K562 (cell line): Measurements from ENCODE around the gene HSPH1. TPM values are rescaled to one million over a fixed set of nuclear protein-coding genes. Genes with fewer than 3 reads are reported as not detected.

Source experiments
- ATAC-seq: fragments of 200-7000 bp; cut with Tn5 transposase; 3 replicates; pipeline ENCODE4 v1.9.1; 2020; ENCODE audit warnings: moderate library complexity
- BruUV-seq: library from RNA; stranded (reverse); fragments of 400-500 nt; replicated peaks from 2 replicates; lab custom pipeline; 2021; lab: Mats Ljungman, UMichigan
- CTCF ChIA-PET: fragments of 300-600 bp; formaldehyde crosslinking; extraction: SDS; loops from one replicate; lab custom pipeline; 2021; ENCODE audit warnings: low intra/inter-chr PET ratio; lab: Yijun Ruan, JAX
- POLR2A ChIA-PET: fragments of 300-600, 350-650 bp; sonication (Branson Sonifier 250); formaldehyde crosslinking; extraction: SDS; loops from one replicate; lab custom pipeline; 2021; ENCODE audit warnings: antibody characterized with exemption, inconsistent platforms; lab: Yijun Ruan, JAX
- DNase-seq, 4 experiments: peaks; one replicate each; pipeline versions ENCODE4 v3.0.0 to v3.0.0-alpha.2; 2011 to 2018; ENCODE audit warnings: low spot score in 3 of 4, mixed read lengths in 3 of 4; ENCODE audit errors: extremely low read depth in 1 of 4
- FAIRE-seq: peaks from 2 replicates; lab custom pipeline; 2011; peaks lifted over from hg19 to GRCh38; lab: Jason Lieb, UNC
- H2AFZ ChIP-seq: 2 replicates; pipeline ENCODE4 v1.6.0; 2011; ENCODE audit warnings: low read depth, low read length, control low read depth, inconsistent platforms
- H3K27ac ChIP-seq: fragments of 200-600 bp; 3 replicates; pipeline ENCODE4 v1.8.0; 2011; ENCODE audit warnings: low read depth, mild to moderate bottlenecking, control low read depth, inconsistent platforms, low read length, moderate library complexity, mixed read lengths; ENCODE audit errors: extremely low read depth
- H3K27me3 ChIP-seq, 2 experiments: fragments of 300-600 bp in 1 of 2; 2 replicates in 1 of 2; 3 replicates in 1 of 2; pipeline versions ENCODE4 v1.6.0 to v1.8.0; 2011; ENCODE audit warnings: inconsistent platforms in 2 of 2, low read length in 2 of 2, mild to moderate bottlenecking in 1 of 2, mixed read lengths in 1 of 2, moderate library complexity in 1 of 2; ENCODE audit not compliant: control insufficient read depth in 2 of 2, insufficient read depth in 2 of 2
- H3K36me3 ChIP-seq: fragments of 300-600 bp; 3 replicates; pipeline ENCODE4 v1.8.0; 2011; ENCODE audit warnings: mild to moderate bottlenecking, low read length, inconsistent platforms; ENCODE audit not compliant: control insufficient read depth, insufficient read depth
- H3K4me1 ChIP-seq, 2 experiments: fragments of 200-600 bp in 1 of 2; replicated peaks in 1 of 2; 2 replicates in 1 of 2; 3 replicates in 1 of 2; pipeline versions ENCODE4 v1.5.1 to v1.8.0; 2011; ENCODE audit warnings: inconsistent platforms in 2 of 2, low read length in 2 of 2, mild to moderate bottlenecking in 1 of 2, mixed read lengths in 1 of 2, moderate library complexity in 1 of 2; ENCODE audit not compliant: control insufficient read depth in 2 of 2, insufficient read depth in 2 of 2
- H3K4me2 ChIP-seq: 2 replicates; pipeline ENCODE4 v1.6.1; 2011; ENCODE audit warnings: low read length, control low read depth, inconsistent platforms, mixed read lengths; ENCODE audit not compliant: insufficient read depth
- H3K4me3 ChIP-seq: fragments of 200-600 bp; sonication (generic), shearing (Covaris generic); 2 replicates; pipeline ENCODE4 v1.5.1; 2016; ENCODE audit warnings: control low read depth, inconsistent platforms
- H3K79me2 ChIP-seq: fragments of 200-600 bp; 3 replicates; pipeline ENCODE4 v1.8.0; 2011; ENCODE audit warnings: low read length, inconsistent platforms; ENCODE audit not compliant: control insufficient read depth, insufficient read depth
- H3K9ac ChIP-seq, 2 experiments: 2 replicates each; pipeline versions ENCODE4 v1.6.0 to v1.6.1; 2011; ENCODE audit warnings: low read depth in 2 of 2, low read length in 2 of 2, control low read depth in 1 of 2, inconsistent platforms in 1 of 2, mild to moderate bottlenecking in 1 of 2, mixed read lengths in 1 of 2; ENCODE audit not compliant: insufficient read depth in 1 of 2
- H3K9me1 ChIP-seq: one replicate; pipeline ENCODE4 v1.6.0; 2011; ENCODE audit warnings: inconsistent platforms, mild to moderate bottlenecking, low read length, moderate library complexity; ENCODE audit not compliant: control insufficient read depth, insufficient read depth
- H3K9me3 ChIP-seq: replicated peaks from 2 replicates; pipeline ENCODE4 v1.5.1; 2011; ENCODE audit warnings: low read depth, low read length, inconsistent platforms; ENCODE audit not compliant: control insufficient read depth, insufficient read depth
- H4K20me1 ChIP-seq: replicated peaks from 2 replicates; pipeline ENCODE4 v1.6.1; 2011; ENCODE audit warnings: low read length, inconsistent platforms, mixed read lengths; ENCODE audit not compliant: control insufficient read depth, insufficient read depth
- ATF2 ChIP-seq: sonication (generic); formaldehyde crosslinking; IDR thresholded peaks from 2 replicates; pipeline ENCODE4 v1.8.1; 2022; ENCODE audit warnings: missing genetic modification reagents
- NFATC3 ChIP-seq: fragments of 450-650 bp; IDR thresholded peaks from 2 replicates; pipeline ENCODE4 v1.6.1; 2017; ENCODE audit warnings: mild to moderate bottlenecking
- NFIX ChIP-seq: fragments of 250-450 bp; sonication (Bioruptor Pico); IDR thresholded peaks from 2 replicates; pipeline ENCODE4 v1.4.0; 2020; ENCODE audit warnings: low read depth, mild to moderate bottlenecking, moderate library complexity
- NR2C2 ChIP-seq, 2 experiments: fragments of 200-800 bp in 1 of 2; sonication (Bioruptor generic) in 1 of 2; sonication (generic) in 1 of 2; formaldehyde crosslinking in 1 of 2; IDR thresholded peaks; 2 replicates each; pipeline versions ENCODE4 v1.6.1 to v1.8.0; 2016 to 2022; ENCODE audit warnings: mild to moderate bottlenecking in 1 of 2, missing compliant biosample characterization in 1 of 2, missing genetic modification characterization in 1 of 2, missing genetic modification reagents in 1 of 2
- SMARCA4 ChIP-seq: fragments of 450-650 bp; IDR thresholded peaks from 2 replicates; pipeline ENCODE4 v1.6.1; 2016
- THAP7 ChIP-seq: fragments of 250-450 bp; sonication (Bioruptor Pico); IDR thresholded peaks from 2 replicates; pipeline ENCODE4 v1.5.0; 2021
- ZBTB11 ChIP-seq, 3 experiments: fragments of 200-800 bp in 1 of 3; fragments of 250-450 bp in 1 of 3; fragments of 450-650 bp in 1 of 3; sonication (Bioruptor Pico) in 1 of 3; sonication (Bioruptor generic) in 1 of 3; formaldehyde crosslinking in 1 of 3; IDR thresholded peaks; 2 replicates each; pipeline versions ENCODE4 v1.6.1 to v1.8.0; 2016 to 2022; ENCODE audit warnings: mild to moderate bottlenecking in 2 of 3, missing genetic modification characterization in 2 of 3, missing compliant biosample characterization in 1 of 3, moderate library complexity in 1 of 3
- ZBTB9 ChIP-seq: fragments of 450-650 bp; formaldehyde crosslinking; IDR thresholded peaks from 2 replicates; pipeline ENCODE4 v1.4.0; 2020; ENCODE audit warnings: mild to moderate bottlenecking, moderate library complexity
- WGBS: fragments of 100-300 bp; shearing (Covaris generic); methylation state at CpG from one replicate; pipeline ENCODE4 v1.1.6; 2016; ENCODE audit warnings: low coverage, mixed read lengths; ENCODE audit not compliant: insufficient coverage; ENCODE audit errors: missing lambda C conversion rate; 5-methylcytosine and 5-hydroxymethylcytosine counted together
- in situ Hi-C: fragments of 300-500 bp; cut with MboI; formaldehyde crosslinking; loops from 4 replicates; pipeline ENCODE4 v1.15.0; 2018; ENCODE audit warnings: inconsistent platforms, mixed read lengths
- intact Hi-C: fragments of 100-400 bp; cut with micrococcal nuclease; formaldehyde crosslinking; loops from 2 replicates; pipeline ENCODE4 v1.14.2; 2022
- polyA plus RNA-seq, 8 experiments: library from polyadenylated mRNA; depleted of rRNA in 4 of 8; stranded (reverse) in 5 of 8; unstranded in 3 of 8; fragments of >200 nt; fragmentation: Nextera tagmentation in 2 of 8; fragmentation: Illumina TruSeq in 1 of 8; extraction: Ambion mirVana in 2 of 8; extraction: Trizol in 1 of 8; gene quantifications; 2 replicates each; pipeline versions ENCODE4 v1.2.1 to v1.2.3, GENCODE V29; 2011 to 2014; ENCODE audit warnings: inconsistent platforms in 1 of 8, missing spikeins in 1 of 8
- total RNA-seq, 7 experiments: library from RNA; depleted of rRNA in 6 of 7; stranded (reverse); fragments of >200 nt in 6 of 7; fragmentation: Illumina TruSeq in 2 of 7; extraction: Trizol in 2 of 7; gene quantifications; 2 replicates each; pipeline versions ENCODE4 v1.2.1 to v1.2.3, GENCODE V29; 2011 to 2021; ENCODE audit warnings: low replicate concordance in 1 of 7
- TF ChIP-seq, protein P1 (sequence below): IDR thresholded peaks from 2 replicates; pipeline ENCODE4 v1.6.1; 2012; ENCODE audit warnings: low read depth, low read length, improper control_type of control experiment, borderline replicate concordance

HSPH1 gene
- total and polyA plus RNA-seq, 9 of the 15 experiments (the other 6 are each of a cell fraction or from before 2014, with no cell fraction given) = 34.6 to 104 (median 64.7) TPM

DNA sequence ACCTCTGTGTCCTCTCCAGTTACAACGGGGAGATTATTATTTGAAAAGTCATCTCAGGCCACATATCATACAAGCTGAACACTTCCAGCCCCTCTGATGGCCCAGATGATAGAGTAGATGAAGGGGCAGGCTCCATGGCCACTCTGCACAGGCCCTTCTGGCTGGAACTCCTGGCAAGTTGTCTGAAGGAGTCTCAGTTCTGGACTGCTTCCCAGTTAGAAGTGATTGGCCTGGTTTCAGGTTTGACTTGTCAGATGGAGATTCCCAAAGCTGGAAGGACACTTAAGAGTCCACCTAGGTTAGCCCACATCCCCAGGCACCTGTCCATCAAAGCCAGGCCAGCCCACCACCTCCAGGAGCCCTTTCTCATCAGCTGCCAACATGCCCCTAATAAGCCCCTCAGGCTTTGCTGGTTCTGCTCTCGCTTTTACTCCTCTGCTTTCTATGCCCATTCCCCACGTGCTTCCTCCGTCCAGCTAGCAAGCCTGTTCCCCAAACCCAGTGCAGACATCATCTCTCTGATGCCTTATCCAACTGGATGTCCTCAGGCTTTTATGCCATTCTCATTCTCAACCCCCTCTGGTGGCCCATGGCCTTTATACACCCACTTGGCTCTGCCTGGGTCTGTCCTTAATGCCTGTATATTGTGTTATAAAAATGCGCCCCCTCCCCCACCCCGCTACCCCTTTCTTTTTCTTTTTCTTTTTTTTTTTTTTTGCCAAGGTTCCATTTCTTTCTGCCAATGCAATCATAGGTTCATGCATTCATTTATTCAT is 56.5 kb downstream of the HSPH1 start:
- 0% methylated on average over 3 of the region's 6 CpGs for WGBS
- no peak overlapping the region for H3K9ac ChIP-seq
- ChIA-PET POLR2A (no interaction called here), CTCF (no interaction called here)
- H3K4me1 ChIP-seq = no peaks in the 10 kb centered on the region
- FAIRE-seq = no peak
- H3K36me3 ChIP-seq = no peaks in the 10 kb centered on the region
- in situ Hi-C loops = no loop called here
- H2AFZ ChIP-seq = no peak overlapping the region
- BruUV-seq = no TSS peak
- H3K27ac ChIP-seq = no peak overlapping the region
- H3K27me3 ChIP-seq = peaks cover 0 to 27% of the 10 kb centered on the region in 2 experiments; a peak in 3 of 5 replicates
- intact Hi-C loops = no loop called here
- ATAC-seq = no peak
- H4K20me1 ChIP-seq = no peaks in the 10 kb centered on the region
- no peak overlapping the region for H3K4me2 ChIP-seq
- no peaks in the 10 kb centered on the region for H3K9me3 ChIP-seq
- H3K4me3 ChIP-seq = no peak overlapping the region
- H3K79me2 ChIP-seq = no peaks in the 10 kb centered on the region
- H3K9me1 ChIP-seq = no peaks in the 10 kb centered on the region
- DNase-seq = no peak
- TF ChIP-seq NFIX (no peak), ZBTB9 (CRISPR knock-in tag) (no peak), THAP7 (no peak), ATF2 (CRISPR knock-in tag) (no peak), SMARCA4 (no peak), NFATC3 (no peak), ZBTB11 (CRISPR knock-in tag; IDR thresholded peaks at IDR 0.05) (no peak), NR2C2 (CRISPR knock-in tag; IDR thresholded peaks at IDR 0.05) (no peak), NR2C2 (tag; IDR thresholded peaks at IDR 0.05) (no peak)
- TF ChIP-seq, protein P1, sequence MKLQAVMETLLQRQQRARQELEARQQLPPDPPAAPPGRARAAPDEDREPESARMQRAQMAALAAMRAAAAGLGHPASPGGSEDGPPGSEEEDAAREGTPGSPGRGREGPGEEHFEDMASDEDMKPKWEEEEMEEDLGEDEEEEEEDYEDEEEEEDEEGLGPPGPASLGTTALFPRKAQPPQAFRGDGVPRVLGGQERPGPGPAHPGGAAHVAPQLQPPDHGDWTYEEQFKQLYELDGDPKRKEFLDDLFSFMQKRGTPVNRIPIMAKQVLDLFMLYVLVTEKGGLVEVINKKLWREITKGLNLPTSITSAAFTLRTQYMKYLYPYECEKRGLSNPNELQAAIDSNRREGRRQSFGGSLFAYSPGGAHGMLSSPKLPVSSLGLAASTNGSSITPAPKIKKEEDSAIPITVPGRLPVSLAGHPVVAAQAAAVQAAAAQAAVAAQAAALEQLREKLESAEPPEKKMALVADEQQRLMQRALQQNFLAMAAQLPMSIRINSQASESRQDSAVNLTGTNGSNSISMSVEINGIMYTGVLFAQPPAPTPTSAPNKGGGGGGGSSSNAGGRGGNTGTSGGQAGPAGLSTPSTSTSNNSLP = no peak
